Eye (tissue), 1 donor: ENCODE data around the gene MYH11.
A peak's percentile ranks its signal among the peaks of the same experiment; 100 is the strongest.
"Not testable (repeated sequence)": the region's sequence is repeated elsewhere in the genome, so short reads cannot be mapped to it uniquely, and the experiment has no call there.

Source experiments
- DNase-seq: peaks from one replicate; pipeline ENCODE4 v3.0.0-alpha.2; 2015

The MYH11 gene

GRCh38 chr16:15807603-15808009, 49.2 kb downstream of the MYH11 start:
- no peak for DNase-seq

GRCh38 chr16:15803618-15804017, 53.2 kb downstream of the MYH11 start:
- DNase-seq: no peak

- no peak for DNase-seq
These were observed 56.9 kb downstream of the MYH11 start for GRCh38 chr16:15799851-15800495.

- no peak for DNase-seq
These were observed 58.2 kb downstream of the MYH11 start for GRCh38 chr16:15798671-15799070.

GRCh38 chr16:15796885-15797284, 59.9 kb downstream of the MYH11 start:
- DNase-seq: no peak

- no peak for DNase-seq
These were observed 61.2 kb downstream of the MYH11 start for GRCh38 chr16:15795615-15796014.

GRCh38 chr16:15792563-15792971, 64.3 kb downstream of the MYH11 start:
- DNase-seq: no peak

- no peak for DNase-seq
These were observed 66.4 kb downstream of the MYH11 start for GRCh38 chr16:15790458-15790857.

- not testable (repeated sequence) for DNase-seq
These were observed 67.0 kb downstream of the MYH11 start for GRCh38 chr16:15789816-15790215.

- no peak for DNase-seq
These were observed 68.0 kb downstream of the MYH11 start for GRCh38 chr16:15788846-15789239.

GRCh38 chr16:15786501-15786900, 70.3 kb downstream of the MYH11 start:
- no peak for DNase-seq

- DNase-seq: no peak
These were observed 71.3 kb downstream of the MYH11 start for GRCh38 chr16:15785386-15786059.

GRCh38 chr16:15783985-15784384, 72.8 kb downstream of the MYH11 start:
- no peak for DNase-seq

- peak; percentile 15 for DNase-seq
These were observed 74.1 kb downstream of the MYH11 start for GRCh38 chr16:15782573-15783365.

- no peak for DNase-seq
These were observed 75.2 kb downstream of the MYH11 start for GRCh38 chr16:15781650-15782049.

GRCh38 chr16:15780805-15781204, 76.0 kb downstream of the MYH11 start:
- no peak for DNase-seq

GRCh38 chr16:15779664-15780351, 77.0 kb downstream of the MYH11 start:
- no peak for DNase-seq

GRCh38 chr16:15778999-15779614, 77.7 kb downstream of the MYH11 start:
- DNase-seq: no peak

- no peak for DNase-seq
These were observed 78.6 kb downstream of the MYH11 start for GRCh38 chr16:15778204-15778743.

GRCh38 chr16:15777533-15778203, 79.2 kb downstream of the MYH11 start:
- DNase-seq: peak; percentile 44

- no peak for DNase-seq
These were observed 80.3 kb downstream of the MYH11 start for GRCh38 chr16:15776572-15776971.
